ENCODE data around the gene CALML6. TPM values are rescaled to one million over a fixed set of nuclear protein-coding genes. Genes with fewer than 3 reads are reported as not detected.

CALML6 gene
- total and polyA plus RNA-seq, 10 of the 15 experiments (the other 5 are each of a cell fraction or from before 2014, with no cell fraction given): 0.07 to 1.3 (median 0.21) TPM; not detected in 5

- TF ChIP-seq, protein P1, sequence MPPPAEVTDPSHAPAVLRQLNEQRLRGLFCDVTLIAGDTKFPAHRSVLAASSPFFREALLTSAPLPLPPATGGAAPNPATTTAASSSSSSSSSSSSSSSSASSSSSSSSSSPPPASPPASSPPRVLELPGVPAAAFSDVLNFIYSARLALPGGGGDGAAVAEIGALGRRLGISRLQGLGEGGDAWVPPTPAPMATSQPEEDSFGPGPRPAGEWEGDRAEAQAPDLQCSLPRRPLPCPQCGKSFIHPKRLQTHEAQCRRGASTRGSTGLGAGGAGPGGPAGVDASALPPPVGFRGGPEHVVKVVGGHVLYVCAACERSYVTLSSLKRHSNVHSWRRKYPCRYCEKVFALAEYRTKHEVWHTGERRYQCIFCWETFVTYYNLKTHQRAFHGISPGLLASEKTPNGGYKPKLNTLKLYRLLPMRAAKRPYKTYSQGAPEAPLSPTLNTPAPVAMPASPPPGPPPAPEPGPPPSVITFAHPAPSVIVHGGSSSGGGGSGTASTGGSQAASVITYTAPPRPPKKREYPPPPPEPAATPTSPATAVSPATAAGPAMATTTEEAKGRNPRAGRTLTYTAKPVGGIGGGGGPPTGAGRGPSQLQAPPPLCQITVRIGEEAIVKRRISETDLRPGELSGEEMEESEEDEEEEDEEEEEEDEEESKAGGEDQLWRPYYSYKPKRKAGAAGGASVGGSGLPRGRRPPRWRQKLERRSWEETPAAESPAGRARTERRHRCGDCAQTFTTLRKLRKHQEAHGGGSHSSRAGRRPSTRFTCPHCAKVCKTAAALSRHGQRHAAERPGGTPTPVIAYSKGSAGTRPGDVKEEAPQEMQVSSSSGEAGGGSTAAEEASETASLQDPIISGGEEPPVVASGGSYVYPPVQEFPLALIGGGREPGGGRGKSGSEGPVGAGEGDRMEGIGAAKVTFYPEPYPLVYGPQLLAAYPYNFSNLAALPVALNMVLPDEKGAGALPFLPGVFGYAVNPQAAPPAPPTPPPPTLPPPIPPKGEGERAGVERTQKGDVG (CRISPR knock-in tag; IDR thresholded peaks at IDR 0.05): no peak
- TF ChIP-seq HDGF (IDR thresholded peaks at IDR 0.05) (no peak), SMC3 (IDR thresholded peaks at IDR 0.05; ENCODE audit: borderline replicate concordance, low read length) (no peak), E4F1 (IDR thresholded peaks at IDR 0.05; ENCODE audit: borderline replicate concordance, partially characterized antibody) (no peak), ZNF592 (IDR thresholded peaks at IDR 0.05) (no peak), SMAD1 (IDR thresholded peaks at IDR 0.05; ENCODE audit: low read depth, partially characterized antibody) (no peak), BCL11A (IDR thresholded peaks at IDR 0.05; ENCODE audit: low read depth, low read length) (no peak), E2F4 (IDR thresholded peaks at IDR 0.05; ENCODE audit: low read depth, low read length) (no peak), CHD2 (IDR thresholded peaks at IDR 0.05; ENCODE audit: borderline replicate concordance, low read depth, low read length) (no peak), RBBP5 (conservative IDR thresholded peaks at IDR 0.05) (no peak), WRNIP1 (IDR thresholded peaks at IDR 0.05; ENCODE audit: borderline replicate concordance, low read depth, low read length) (no peak)
- TF ChIP-seq, protein P2, sequence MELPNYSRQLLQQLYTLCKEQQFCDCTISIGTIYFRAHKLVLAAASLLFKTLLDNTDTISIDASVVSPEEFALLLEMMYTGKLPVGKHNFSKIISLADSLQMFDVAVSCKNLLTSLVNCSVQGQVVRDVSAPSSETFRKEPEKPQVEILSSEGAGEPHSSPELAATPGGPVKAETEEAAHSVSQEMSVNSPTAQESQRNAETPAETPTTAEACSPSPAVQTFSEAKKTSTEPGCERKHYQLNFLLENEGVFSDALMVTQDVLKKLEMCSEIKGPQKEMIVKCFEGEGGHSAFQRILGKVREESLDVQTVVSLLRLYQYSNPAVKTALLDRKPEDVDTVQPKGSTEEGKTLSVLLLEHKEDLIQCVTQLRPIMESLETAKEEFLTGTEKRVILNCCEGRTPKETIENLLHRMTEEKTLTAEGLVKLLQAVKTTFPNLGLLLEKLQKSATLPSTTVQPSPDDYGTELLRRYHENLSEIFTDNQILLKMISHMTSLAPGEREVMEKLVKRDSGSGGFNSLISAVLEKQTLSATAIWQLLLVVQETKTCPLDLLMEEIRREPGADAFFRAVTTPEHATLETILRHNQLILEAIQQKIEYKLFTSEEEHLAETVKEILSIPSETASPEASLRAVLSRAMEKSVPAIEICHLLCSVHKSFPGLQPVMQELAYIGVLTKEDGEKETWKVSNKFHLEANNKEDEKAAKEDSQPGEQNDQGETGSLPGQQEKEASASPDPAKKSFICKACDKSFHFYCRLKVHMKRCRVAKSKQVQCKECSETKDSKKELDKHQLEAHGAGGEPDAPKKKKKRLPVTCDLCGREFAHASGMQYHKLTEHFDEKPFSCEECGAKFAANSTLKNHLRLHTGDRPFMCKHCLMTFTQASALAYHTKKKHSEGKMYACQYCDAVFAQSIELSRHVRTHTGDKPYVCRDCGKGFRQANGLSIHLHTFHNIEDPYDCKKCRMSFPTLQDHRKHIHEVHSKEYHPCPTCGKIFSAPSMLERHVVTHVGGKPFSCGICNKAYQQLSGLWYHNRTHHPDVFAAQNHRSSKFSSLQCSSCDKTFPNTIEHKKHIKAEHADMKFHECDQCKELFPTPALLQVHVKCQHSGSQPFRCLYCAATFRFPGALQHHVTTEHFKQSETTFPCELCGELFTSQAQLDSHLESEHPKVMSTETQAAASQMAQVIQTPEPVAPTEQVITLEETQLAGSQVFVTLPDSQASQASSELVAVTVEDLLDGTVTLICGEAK (IDR thresholded peaks at IDR 0.05; ENCODE audit: borderline replicate concordance): no peak
These were observed 24.3 kb upstream of the CALML6 start, which contains the start of gene GNB1 (continued) for GRCh38 chr1:1890506-1891348.

All from GM12878 (cell line).